GM18873 (cell line): ENCODE data around the gene CREB3L1.

Experiments
- ATAC-seq: cut with Tn5 transposase; IDR thresholded peaks from one replicate; pipeline ENCODE4 v1.9.1; 2021; ENCODE audit warnings: mild to moderate bottlenecking, moderate library complexity, moderate number of reproducible peaks; ENCODE audit not compliant: unreplicated experiment, low FRiP score

CREB3L1 gene

GRCh38 chr11:46271875-46272815 lies 5.3 kb upstream of the CREB3L1 start:
- no peak for ATAC-seq

DNA sequence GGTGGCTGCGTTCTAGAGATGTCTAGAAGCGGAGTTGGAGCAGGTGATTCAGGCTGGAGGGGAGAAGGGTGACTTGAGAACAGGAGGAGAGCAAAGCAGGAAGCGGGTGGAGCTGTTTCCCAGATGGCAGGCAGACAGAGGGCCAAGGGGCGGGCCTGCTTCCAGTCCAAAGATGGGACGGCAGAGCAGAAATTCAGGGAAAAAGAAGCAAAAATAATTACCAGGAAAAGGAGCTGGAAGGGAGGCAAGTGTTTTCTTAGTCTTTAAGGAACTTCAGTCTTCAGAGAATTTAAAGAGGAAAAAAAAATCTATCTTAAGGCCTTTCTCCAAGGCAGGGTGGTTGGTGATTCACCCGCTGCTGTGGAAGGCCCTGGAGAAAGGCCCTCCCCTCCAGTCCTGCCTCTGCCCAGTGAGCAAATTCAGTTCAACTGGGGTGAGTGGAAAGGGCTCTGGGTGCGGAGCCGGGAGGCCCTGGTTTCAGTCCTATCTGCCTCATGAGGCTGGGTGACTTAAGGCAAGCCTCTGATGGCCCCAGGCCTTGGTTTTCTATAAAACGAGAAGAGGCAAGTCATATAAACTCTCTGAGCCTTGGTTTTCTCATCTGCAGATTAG lies 4.5 kb upstream of the CREB3L1 start:
- no peak for ATAC-seq

DNA sequence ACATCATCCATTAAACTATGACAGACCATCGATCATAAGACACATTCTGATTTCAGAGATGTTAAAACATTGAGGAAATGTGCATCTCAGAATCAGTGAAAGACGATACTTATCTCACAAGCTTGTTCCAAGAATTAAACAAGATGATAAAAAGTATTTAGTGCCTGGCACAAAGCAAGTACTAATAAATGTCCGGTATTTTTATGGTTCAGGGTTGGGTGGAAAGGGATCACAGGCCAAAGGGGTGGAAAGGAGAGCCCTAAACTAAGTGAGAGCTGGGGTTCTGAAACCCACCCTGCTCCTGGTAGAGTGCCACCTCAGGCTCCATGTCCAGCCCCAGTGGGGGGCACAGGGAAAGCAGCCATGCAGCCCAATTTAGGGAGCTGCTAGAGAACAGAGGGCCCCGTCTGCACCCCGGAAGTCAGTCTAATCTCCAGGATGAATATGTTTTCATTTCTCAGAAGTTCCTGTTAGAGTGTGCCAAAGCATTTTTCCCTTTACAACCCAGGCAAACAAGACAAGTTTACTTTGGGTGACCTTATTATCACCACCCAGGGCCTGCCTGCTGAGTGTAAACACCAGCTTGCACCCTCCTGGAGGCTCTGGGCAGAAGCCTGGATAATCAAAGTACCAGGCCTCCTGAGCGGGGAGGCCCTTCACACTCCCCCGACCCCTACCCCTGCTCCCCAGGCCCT lies 3.8 kb upstream of the CREB3L1 start:
- ATAC-seq = no peak

GRCh38 chr11:46275964-46276641 lies 1.4 kb upstream of the CREB3L1 start:
- ATAC-seq = no peak

- no peak for ATAC-seq
These were observed 195 bp upstream of the CREB3L1 start for GRCh38 chr11:46277313-46277621.

DNA sequence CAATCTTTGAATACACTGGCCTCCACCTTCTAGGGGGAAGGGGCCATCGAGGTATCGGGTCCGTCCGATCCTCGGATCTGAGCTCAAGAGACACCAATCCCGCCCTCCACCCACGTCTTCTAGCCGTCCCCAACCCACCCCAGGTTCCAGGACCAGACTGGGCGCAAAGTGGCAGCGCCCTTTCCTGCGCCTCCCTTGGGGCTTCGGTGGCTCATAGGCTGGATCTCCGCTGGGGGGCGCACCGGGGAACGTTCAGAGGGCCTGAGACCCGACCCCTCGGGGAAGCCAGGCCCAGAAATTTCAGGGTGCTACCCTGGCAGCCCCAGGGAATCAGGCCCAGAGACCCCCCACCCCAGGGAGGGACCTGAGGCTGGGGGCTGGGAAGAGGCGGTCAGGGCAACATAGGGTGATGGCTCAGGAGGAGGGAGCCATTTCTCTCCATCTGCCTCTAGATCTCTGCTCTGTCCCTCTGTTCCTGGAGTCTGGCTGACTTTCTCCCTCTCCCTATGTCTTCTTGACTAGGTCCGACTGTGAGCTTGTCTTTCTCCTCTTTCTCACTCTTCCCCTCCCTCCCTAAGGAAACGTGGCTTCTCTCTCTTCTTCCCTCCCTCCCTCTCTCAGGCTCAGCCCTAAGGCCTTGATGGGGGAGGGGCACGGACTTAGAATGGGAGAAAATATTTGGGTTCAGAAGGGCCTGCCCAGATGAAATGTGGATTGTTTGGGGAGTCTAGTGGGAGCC lies 1.1 kb downstream of the CREB3L1 start:
- no peak for ATAC-seq

DNA sequence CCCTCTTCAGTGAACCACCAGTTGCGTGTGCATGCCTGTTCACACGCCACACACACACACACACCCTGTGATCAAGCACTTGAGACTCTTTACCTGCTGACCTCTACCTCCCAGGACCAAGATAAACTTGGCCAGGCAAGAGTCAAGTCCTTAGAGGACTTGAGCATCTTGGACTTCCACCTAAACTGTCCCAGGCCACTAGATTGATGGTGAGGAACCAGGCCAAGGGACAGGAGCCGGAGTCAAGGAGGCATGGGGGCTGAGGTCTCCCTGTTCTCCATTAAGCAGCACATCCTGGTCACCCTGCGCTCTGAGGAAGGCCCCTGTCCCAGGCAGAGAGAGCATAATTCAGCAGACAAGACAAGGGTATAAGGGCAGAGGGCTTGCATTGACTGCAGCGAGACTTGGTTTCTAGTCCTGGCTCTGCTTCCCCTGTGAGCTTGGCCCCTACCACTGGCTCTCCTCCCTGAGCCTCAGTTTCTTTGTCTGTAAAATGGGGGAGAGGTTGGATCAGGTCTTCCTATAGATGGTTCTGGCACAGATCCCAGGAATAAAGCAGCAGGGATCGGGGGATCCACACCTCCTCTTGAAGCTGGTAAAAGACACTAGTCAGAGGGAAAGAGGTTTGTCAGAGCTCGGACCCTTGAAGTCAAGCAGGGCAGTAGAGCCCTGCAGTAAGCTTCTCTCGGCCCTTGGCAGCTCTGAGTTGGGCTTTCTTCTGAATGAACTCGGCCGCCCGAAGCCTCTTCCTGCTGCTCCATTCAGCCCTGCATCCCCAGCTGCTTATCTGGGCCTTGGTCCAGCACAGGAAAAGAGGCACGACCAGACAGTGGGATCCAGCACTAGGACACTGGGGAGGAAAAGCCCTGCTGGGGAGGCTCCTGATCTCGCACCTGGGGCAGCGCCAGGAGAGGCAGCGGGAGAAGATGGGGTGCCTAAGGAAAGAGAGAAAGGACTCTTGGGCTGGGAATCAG lies 2.0 kb downstream of the CREB3L1 start:
- ATAC-seq = no peak

DNA sequence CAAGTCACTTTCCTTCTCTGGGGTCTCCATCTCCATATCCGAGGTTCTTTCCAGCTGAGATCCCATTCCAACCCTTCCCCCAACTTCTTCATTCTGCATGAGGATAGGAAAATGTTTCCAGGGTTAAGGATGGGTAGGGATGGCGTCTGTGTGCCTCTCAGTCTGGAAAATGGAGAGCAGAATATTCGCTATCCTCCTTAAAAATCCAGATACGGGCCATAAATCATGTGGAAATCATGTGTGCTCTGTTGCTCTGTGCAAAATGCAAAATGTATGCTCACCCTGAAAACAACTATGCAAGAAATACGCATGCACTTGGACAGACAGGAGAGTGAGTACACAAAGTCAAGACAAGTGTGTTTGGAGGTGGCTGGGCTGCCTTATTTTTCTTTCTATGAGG lies 3.2 kb downstream of the CREB3L1 start:
- ATAC-seq = no peak

DNA sequence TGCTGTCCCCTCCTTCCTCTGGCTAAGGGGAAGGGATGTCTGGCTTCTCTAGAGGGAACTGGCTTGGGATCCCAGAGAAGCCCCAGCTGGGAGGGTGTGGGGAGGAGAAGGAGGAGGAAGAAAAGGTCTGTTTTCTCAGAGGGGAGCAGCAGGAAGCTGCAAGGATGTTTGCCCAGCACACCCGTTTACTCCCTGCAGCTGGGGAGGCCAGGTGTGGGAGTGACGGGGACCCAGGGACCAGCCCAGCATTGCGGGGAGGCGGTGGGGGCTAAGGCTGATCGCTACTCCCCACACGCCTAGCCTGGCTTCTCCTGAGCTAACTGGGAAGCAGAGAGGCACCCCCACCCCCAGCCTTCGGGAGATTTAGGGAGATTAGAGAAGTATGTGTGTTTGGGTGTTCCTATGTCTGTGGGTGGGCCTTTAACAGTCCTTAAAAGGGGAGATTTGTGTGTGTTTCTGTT lies 3.9 kb downstream of the CREB3L1 start:
- ATAC-seq = no peak

DNA sequence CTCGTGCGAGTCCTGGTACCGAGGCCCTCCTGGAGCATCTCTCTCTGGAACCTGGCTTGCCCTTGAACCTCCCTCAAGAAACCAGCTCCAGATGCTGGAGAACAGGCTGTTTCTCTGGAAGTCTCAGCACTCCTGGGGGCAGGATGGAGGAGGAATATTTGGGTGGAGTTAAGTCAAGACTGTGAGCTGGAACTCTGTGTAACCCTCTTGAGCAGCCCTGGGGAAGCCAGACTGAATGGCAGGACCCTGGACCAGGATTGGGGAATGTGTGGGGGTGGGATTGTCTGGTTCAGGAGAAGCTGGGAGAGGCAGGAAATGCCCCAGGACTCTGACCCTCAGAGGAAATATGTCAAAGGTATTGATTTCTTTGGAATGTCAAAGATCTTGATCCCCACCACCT lies 7.7 kb downstream of the CREB3L1 start:
- ATAC-seq = no peak

- no peak for ATAC-seq
These were observed 8.2 kb downstream of the CREB3L1 start for GRCh38 chr11:46285594-46286033.

GRCh38 chr11:46286789-46287188 lies 9.3 kb downstream of the CREB3L1 start:
- no peak for ATAC-seq

DNA sequence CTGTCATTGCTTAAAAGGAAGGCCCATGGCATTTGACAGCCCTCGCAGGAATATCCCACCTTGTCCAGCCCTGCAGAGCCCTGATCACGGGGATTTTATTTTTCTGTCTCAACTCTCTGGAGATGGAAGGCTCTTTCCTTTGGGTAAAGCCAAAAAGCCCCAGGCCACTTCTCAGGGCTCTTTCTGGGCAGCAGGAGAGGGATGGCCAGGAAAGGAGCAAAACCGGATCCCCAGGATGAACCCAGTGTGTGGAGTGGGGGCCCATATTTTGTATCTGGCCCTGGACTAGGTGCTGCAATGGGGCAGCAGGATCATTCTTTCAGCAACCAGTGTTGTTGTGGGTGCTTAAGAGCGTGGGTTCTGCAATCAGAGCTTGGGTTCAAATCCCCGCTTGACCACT lies 11.0 kb downstream of the CREB3L1 start:
- no peak for ATAC-seq

GRCh38 chr11:46290011-46290410 lies 12.5 kb downstream of the CREB3L1 start:
- ATAC-seq = no peak

DNA sequence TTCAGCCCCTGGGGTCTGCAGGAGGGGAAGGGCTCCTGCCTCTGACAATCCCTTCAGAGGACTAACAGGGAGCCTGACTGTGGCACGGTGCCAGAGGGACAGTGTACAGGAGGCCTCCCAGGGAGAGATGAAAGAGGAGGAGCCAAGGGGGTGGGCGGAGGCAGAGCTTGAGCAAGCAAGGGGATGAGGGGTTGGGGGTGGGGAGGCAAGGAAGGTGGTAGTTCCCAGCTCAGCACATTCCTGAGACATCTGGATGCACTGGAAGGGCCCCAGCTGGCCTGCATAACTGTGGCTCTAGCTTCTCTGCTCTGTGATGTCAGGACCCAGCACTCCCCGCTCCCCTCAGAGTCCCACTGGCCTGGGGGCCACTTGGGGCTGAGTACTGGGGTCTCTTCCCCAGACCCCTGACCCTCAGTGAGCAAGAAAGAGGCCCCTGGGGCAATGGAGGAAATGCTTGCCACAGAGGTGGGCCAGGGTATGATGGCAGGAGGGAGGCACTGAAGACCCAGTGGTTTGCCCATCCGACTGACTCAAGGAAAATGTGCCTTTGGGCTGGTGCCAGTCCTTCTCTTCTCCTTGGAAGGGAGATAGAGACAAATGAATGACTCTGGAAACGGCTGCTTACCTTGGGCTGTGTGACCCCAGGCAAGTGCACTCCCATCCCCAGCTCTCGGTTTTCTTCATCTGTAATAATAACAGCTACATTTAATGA lies 13.3 kb downstream of the CREB3L1 start:
- no peak for ATAC-seq

GRCh38 chr11:46291441-46292150 lies 14.1 kb downstream of the CREB3L1 start:
- ATAC-seq = no peak

GRCh38 chr11:46293066-46293465 lies 15.6 kb downstream of the CREB3L1 start:
- no peak for ATAC-seq

DNA sequence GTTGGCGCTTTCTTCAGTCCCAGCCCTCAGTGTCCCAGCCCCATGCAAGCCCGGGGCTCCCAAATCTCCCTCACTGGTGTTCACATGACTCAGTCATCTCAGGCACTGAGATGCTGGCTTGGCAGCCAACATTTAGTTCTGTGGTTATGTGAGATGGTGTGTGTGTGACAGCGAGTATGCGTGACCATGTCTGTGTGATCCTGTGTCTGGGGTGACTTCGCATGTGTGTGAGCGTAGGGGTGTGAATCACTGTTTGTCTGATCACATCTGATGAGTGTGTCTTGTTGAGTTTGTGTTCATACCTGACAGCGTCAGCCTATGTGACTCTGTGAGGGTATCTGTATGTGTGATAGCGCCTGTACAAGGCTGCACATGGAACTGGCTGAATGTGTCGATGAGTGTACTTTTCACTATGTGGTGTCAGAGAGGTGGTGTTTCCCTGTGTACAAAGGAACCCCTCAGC lies 16.2 kb downstream of the CREB3L1 start:
- ATAC-seq = no peak
